Choroid plexus epithelial cell (primary cell): ENCODE data around the gene ERICH2.

Source experiments
- DNase-seq: peaks from one replicate; pipeline ENCODE4 v3.0.0-alpha.2; 2010; ENCODE audit warnings: low read depth
- H3K4me3 ChIP-seq: 2 replicates; pipeline ENCODE4 v1.5.1; 2011; ENCODE audit warnings: low read depth, mild to moderate bottlenecking, control low read depth, low read length, moderate library complexity
- TF ChIP-seq, protein P1 (sequence below): conservative IDR thresholded peaks from 2 replicates; pipeline ENCODE4 v1.5.1; 2011; ENCODE audit warnings: low read depth, mild to moderate bottlenecking, control low read depth, inconsistent platforms, low read length, moderate library complexity

Gene ERICH2

DNA sequence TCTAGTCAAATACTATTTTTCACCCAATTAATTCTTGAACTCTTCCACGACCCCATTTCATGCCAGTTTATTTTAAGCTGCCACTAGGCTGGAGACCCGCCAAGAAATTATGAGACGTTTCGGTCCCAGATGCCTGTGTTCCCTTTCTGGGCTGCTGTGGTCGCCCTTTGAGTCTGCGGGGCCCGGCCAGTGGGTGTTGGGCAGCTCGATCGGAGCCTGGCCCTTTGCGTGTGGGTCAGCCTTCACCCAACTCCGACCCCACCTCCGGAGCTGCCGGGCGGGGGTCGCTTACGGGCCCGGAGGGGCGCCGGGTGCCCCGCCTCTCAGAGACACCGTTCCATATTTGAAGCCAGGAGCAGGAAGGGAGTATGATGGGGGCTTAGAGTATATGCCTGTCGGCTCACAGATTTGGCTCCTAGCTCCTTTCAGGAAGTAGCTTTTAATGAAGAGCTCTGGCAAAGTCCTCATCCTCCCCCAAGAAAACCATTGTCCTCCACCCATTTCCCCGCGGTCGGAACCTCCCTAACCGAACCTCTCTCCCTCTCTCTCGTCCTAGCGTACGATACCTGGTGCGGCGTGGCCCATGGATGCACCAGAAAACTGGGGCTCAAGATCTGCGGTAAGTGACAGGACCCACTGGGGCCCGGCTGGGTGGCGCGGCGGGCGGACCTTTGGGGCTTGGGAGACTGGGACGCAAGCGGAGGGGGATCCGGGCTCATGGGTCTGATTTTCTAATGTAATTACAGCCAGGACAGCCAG lies 51.5 kb downstream of the ERICH2 start:
- DNase-seq, result no peak
- no peak overlapping the region for H3K4me3 ChIP-seq
- TF ChIP-seq, protein P1, sequence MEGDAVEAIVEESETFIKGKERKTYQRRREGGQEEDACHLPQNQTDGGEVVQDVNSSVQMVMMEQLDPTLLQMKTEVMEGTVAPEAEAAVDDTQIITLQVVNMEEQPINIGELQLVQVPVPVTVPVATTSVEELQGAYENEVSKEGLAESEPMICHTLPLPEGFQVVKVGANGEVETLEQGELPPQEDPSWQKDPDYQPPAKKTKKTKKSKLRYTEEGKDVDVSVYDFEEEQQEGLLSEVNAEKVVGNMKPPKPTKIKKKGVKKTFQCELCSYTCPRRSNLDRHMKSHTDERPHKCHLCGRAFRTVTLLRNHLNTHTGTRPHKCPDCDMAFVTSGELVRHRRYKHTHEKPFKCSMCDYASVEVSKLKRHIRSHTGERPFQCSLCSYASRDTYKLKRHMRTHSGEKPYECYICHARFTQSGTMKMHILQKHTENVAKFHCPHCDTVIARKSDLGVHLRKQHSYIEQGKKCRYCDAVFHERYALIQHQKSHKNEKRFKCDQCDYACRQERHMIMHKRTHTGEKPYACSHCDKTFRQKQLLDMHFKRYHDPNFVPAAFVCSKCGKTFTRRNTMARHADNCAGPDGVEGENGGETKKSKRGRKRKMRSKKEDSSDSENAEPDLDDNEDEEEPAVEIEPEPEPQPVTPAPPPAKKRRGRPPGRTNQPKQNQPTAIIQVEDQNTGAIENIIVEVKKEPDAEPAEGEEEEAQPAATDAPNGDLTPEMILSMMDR, result no peak

DNA sequence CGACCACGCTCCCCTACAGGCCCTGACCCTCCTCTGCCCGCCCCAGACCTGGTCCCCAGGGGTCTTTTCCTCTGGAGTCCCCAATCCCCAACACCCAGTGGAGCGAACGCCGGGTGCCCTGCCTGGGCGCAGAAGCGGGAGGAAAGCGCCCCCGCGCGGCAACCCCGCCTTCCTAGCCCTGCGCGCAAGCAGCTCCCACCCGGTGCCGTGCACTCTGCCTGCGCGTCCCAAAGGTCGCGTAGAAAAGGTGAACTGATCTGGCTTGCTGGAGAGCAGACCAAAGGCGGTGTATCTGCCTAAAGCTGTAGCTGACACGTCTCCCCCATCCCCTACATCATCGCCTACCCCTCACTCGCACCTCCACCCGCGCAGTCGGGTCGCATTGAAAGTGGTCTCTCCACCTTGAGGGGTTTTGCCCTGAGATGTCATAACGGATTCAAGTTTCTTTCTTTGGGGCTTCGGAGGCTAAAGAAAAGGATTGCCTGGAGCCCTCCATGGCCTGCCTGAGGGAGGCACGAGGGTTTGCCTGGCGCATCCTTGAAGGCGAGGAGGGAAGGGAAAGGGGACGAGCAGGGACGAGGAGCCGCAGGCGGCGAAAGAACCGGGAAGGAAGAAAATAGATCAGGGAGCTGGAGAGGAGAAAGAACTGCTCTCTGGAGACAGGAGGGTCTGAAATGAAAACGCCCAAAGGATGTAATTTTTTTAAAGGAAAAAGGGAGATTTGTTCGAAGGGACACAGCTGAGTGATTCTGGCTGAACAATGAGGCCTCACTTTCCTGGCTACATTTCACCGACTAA lies 52.3 kb downstream of the ERICH2 start:
- TF ChIP-seq, protein P1, result no peak
- no peak overlapping the region for H3K4me3 ChIP-seq
- DNase-seq, result no peak

DNA sequence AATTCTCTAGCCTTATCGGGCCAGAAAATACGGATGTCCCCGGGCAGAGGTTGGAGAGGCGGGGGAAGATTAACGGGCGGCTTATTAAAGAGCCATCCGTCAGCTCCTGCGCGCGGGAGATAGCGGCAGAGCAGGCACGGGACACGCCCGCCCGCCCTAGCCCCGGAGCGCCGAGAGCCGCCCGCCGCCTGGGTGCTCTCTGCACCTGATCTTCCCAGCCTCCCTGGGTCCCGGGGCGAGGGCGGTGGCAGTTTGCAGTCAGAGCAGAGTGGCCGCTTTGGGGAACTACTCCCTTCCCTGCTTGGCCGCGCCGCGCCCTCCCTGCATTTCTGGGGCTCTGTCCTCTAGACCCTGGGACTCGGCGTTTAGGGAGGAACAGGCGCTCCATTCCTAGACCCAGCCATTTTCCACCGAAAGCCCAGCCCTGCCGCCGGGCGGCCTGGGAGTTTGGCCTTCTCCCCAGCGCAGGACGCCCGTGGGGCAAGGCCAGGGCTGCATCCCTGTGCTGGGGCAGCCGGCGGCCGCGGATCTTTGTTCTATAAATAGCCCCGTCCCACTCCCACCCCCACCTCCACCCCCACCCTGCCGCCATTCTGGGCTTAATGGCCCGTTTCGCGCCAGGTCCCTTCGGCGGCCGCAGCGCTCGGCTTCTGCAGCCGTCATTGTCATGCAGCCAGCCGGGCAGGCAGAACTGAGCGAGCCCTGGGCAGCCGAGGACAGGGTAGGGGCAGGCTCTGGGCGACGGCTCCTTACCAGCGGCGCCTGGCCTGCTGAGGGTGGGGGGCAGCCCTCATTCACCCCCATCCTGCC lies 53.1 kb downstream of the ERICH2 start:
- DNase-seq, result no peak
- no peak overlapping the region for H3K4me3 ChIP-seq
- TF ChIP-seq, protein P1, result no peak

DNA sequence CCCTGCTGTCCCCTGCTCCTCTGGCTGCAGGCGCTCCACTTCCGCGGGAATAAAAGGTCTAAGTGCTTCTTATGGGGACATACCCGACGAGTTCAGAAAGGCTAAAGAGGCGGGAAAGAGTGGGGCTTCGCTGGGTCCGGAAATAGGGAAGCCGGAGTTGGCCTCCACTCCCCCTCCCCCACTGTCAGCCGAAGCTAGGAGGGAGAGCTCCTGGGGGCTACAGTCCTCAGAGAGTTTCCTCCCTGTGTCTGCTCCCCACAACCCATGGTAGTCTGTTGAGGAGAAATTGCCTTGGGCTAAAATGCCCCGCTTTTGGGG lies 53.7 kb downstream of the ERICH2 start:
- DNase-seq, result no peak
- H3K4me3 ChIP-seq, result no peak overlapping the region
- TF ChIP-seq, protein P1, result no peak

DNA sequence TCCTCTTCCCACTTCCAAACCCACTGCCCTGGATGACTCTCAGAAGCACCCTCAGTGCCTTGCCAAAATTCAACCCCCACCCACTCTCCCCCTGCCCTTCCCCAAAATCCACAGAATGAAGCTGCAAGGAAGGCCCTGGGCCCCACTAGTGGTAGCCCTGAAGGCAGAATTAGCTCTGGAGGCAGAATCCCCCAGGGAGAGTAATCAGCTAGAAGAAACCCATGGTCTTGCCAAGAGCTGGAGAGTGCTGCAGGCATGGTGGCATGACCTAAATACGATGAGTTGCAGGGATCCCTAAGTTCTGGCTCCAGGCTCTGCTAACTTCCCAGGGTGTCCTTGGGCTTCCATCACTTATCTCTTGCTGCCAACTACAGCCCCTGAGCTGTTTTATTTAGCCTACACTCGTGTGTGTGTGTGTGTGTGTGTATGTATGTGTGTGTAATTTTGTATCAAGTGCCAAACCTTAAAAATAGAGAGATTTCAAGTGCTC lies 54.4 kb downstream of the ERICH2 start:
- TF ChIP-seq, protein P1, result no peak
- H3K4me3 ChIP-seq, result no peak overlapping the region
- DNase-seq, result no peak

DNA sequence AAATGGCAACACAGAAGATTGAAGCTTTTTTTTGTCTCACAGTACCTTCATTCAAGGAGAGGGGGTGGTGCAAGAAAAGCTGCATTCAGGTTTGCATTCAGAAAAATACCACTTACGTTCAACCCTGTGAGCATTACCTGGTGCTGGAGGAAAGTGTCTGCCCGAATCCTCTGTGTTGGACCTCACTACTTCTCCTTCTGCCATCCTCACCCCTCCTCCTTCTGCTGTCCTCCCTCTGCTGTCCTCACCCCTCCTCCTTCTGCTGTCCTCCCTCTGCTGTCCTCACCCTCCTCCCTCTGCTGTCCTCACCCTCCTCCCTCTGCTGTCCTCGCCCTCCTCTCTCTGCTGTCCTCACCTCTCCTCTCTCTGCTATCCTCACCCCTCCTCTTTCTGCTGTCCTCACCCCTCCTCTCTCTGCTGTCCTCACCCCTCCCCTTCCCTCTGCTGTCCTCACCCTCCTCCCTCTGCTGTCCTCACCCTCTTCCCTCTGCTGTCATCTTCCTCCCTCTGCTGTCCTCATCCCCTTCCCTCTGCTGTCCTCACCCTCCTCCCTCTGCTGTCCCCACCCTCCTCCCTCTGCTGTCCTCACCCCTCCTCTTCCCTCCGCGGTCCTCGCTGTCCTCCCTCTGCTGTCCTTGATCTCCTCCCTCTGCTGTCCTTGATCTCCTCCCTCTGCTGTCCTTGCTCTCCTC lies 57.8 kb downstream of the ERICH2 start:
- no peak for DNase-seq
- no peak overlapping the region for H3K4me3 ChIP-seq
- TF ChIP-seq, protein P1, result no peak
